Stimulated activated CD4-positive, alpha-beta T cell treated with anti-CD3 and anti-CD28 coated beads, Interleukin-2, amount 100 ng/mL, for 24 hours (primary cell): Measurements from ENCODE around the gene PLCD4.
A peak's percentile ranks its signal among the peaks of the same experiment; 100 is the strongest.

ENCODE experiments used
- DNase-seq, 2 donors: peaks; one replicate each; pipeline ENCODE4 v3.0.0-alpha.2; 2020

Gene PLCD4

DNA sequence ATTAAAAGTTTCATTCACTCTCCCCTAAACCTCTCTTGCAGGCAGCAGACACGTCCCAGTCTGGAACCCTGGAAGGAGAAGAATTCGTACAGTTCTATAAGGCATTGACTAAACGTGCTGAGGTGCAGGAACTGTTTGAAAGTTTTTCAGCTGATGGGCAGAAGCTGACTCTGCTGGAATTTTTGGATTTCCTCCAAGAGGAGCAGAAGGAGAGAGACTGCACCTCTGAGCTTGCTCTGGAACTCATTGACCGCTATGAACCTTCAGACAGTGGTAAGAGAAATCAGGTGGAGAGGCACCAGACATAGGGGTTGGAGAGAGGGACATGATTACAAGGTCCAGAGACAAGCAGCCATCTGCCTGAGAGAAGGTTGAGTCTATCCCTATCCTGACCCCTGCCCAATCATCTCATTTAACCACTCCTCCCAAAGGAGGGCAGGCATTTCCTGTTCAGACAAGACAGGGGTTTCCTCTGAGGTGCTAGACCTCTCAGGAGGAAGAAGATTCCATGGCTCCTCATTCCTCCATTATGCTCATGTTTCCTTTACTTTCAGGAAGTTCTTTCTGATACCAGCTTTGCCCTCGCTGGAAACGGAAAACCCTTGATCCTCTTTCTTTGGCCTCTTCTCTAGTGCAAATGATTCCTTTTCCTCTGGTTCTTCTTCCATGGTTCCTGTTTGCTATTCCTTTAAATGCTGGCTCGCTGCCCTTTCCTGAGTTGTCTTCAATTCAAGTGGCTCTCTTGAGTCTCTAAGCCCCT is 15.1 kb downstream of the PLCD4 start:
- no peak for DNase-seq

DNA sequence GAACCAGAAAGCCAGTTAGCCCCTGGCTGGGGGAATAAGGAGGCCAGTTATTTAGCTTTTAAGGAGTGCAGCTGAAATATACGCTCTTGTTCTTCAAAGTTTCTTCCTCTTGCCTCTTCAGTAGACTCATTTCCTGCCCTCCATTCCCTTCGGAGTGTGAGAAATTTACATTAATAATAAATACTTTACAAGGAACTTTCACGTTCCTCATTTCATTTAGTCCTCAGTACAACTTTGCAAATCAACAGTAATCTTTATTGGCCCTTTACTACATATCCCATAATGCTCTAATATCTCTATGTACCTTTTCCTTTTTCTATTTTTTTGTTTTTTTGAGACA is 15.6 kb downstream of the PLCD4 start:
- no peak for DNase-seq

DNA sequence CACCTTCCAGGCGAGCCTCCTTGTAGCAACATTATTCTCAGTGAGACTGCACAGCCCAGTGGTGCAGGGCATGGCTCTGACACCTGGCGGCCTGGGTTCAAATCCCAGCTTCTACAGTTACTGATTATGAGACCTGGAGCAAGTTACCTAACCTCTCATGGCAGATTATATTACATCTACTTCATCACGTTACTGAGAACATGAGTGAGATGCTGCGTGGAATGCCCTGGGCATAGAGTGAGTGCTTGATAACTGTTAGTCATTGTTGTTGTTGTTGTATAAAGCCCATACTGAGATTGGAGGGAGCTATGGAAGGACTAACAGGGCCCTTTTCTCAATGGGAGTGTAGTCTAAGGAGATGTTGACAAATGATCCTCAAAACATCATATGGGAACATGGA is 18.7 kb downstream of the PLCD4 start:
- DNase-seq, result no peak

DNA sequence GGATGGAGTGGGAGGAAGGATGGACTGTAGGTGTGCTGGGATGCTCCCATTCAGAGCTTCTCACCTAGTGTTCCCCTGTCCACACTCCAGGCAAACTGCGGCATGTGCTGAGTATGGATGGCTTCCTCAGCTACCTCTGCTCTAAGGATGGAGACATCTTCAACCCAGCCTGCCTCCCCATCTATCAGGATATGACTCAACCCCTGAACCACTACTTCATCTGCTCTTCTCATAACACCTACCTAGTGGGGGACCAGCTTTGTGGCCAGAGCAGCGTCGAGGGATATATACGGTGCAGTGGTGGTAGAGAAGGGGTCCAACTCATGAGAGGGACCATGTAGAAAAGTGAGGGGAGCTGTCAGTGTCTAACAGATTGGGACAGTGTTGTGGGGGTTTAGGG is 20.2 kb downstream of the PLCD4 start:
- no peak for DNase-seq

DNA sequence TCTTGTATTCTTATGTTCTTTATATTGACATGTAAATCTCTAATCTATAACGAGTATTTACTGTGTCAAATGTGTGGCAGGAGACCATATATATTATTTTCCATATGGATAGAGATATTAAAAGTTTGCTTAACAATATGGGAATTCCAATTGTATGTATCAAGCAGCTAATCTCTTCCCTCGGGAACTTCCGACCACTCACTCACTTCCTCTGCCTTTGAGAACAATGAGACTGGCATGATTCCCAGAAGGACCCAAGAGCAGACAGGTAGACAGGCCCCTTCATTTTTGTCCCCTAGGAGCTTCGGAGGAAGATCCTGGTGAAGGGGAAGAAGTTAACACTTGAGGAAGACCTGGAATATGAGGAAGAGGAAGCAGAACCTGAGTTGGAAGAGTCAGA is 24.1 kb downstream of the PLCD4 start:
- no peak for DNase-seq

DNA sequence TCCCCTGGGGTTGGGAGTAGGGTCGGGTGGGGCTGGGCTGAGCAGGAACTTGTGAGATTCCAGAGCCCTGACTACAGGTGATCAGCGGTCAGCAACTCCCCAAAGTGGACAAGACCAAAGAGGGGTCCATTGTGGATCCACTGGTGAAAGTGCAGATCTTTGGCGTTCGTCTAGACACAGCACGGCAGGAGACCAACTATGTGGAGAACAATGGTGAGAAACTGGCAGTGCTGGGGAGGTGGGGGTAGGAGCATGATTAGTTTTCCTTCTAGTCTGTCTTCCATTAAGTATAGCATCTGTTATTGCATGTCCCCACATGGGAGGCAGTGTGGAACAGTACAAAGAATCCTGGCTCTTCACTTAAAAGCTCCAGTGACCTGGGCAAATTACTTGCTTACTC is 28.0 kb downstream of the PLCD4 start:
- no peak for DNase-seq

DNA sequence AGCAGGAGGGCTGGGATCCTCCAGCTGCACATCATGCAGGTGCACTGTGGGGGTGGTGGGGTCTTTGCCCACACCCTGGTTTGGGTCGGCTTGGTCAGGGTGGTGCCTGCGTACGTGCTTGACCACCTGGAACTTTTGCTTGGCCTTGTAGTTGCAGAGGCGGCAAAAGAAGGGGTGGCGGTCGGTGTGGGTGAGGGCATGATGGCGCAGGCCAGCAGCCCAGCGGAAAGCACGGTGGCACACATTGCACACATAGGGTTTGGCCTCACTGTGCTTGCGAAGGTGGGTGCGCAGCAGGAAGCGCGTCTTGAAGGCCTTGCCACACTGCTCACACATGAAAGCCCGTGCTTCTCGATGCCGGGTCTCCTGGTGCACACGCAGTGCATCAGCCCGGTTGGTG is 30.7 kb downstream of the PLCD4 start:
- DNase-seq, result no peak

DNA sequence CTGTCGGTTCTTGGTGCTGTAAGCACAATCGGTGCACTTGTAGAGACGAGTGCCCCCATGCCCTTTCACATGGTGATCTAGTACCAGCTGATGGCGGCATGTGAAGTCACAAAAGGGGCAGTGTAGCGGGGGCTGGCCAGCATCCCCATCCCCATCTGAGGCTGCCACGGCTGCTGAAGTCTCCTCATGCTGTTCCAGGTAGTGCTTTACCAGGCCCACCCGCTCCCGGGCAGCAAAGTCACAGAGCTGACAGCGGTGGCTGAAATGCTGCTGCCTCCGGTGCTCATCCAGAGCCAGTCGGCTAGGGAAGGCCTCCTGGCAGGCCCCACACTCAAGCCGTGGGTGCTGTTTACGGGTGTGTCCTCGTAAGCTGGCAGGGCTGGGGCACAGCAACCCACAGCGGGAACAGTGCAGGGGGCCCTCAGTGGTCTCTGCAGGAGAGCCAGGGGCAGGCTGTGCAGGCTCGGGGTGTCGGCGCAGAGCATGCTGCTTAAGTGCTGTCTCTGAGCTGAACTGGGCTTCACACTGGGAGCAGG is 34.5 kb downstream of the PLCD4 start:
- no peak for DNase-seq

DNA sequence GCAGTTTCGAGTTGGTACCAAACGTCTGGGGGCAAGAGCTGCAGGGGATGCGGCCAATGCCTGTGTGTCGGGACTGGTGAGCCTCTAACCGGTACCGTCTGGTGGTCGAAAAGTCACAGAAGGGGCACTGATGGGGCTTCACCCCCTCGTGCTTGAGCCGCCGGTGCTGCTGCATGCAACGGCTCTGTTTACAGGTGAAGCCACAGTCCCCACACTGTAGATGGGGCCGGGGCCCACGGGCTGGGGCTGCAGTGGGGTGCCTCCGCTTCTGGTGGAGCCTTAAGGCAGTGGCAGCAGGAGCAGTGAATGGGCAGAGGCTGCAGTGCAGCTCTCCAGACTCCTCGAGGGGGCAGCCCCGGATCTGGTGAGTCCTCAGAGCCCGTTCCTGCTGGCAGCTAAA is 35.1 kb downstream of the PLCD4 start:
- no peak for DNase-seq

DNA sequence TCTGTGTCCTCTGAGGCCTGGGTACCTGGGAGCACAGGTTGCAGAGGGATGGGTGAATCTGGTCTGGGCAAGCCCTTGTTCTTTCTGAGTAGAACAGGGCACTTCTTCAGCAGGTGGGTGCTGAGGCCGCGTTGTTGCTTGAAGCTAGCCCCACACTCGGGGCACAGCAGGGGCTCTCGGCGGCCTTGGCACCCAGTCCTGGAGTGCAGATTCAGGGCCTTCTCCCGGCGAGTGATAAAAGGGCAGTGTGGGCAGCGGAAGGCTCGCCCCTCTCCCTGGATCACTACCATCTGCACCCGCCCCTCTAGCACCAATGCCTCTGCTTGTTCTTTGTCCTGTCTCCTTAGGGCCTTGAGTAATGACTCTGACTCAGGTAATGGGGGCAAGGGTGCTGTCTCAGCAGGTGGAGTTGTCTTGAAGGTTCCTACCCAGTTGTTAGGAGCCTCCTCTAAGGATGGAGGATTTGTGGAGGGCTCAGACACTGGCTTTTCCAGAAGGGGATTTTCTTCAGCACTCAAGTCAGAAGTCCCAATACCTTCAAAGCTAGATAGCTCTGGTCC is 36.1 kb downstream of the PLCD4 start:
- DNase-seq, result no peak

DNA sequence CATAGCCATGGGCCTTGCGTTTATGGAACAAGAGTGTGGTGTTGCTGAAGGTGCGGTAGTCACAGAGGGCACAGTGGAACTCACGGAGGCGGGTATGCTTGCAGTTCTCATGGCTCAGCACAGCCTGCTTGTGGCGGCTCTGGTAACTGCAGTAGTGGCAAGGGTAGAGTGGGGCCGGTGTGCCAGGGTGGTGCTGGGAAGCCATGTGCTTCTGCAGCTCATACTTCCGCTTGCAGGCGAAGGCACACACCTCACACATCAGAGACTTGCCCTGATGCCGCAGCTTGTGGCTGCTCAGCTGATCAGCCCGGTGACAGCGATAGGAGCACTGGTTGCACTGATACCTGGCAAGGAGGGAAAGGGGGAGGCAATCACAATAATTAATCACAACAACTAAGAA is 37.0 kb downstream of the PLCD4 start:
- DNase-seq, result no peak

DNA sequence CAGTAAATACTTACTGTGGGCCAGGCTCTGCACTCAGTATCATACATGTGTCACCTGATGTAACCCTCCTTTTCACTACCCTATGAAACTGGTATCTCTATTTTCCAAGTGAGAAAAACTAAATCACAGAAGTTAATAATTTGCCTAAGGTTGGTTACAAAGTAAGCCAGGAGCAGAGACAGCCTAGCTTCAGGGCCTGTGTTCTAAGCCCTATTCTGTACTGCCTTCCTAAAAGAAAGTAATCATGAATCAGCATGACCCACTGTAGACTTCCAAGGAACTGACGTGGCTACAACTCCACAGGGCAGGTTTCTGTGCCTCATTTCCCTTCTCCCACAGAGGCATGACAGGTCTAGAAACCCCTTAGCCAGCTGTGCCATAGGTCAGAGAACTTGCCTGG is 37.4 kb downstream of the PLCD4 start:
- DNase-seq, result no peak

DNA sequence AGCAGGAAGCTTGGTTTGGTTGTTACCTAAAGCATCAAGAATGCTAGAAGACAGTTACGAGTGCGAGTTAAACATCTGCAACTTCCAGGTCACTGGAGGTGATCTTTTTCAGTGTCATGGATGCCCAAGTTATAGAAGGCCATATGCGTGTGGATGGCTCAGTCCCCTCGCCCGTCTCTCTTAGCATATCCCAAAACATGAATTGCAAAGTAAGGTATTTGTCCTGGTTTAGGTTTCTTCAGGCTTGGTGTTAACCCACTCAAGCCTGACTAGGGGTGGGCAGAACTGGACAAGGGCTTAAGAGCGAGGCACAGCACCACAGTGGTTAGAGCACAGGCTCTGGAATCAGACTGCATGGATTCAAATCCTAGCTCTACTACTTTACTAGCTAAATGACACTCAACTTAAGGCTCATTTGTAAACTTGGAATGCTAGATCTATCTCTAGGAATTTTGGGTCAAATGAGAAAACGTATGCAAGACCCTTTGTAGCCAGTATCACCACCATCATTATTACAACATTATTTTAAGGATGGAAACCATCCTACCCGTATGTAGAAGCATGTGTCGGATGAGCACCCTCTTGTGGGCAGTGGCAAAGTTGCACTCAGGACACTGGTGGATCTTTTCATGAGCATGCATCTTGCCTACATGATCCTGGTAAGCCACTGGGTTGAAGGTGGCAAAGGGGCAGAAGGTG is 40.5 kb downstream of the PLCD4 start:
- peak; percentile 51 to 57 for DNase-seq

DNA sequence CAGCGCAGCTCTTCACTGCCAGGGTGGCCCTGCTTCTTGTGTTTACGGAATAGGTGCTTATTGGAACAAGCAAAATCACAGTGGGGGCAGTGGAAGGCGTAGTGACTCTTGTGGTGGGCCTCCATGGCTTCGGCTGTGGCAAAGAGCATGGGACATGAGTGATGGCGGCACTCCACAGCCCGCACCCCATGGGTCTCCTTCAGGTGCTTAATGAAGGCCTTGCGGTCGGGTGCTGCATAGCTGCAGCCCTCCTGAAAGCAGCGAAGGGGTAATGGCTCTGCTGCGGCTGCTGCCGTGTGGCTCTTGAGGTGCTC is 41.0 kb downstream of the PLCD4 start:
- DNase-seq, result no peak

DNA sequence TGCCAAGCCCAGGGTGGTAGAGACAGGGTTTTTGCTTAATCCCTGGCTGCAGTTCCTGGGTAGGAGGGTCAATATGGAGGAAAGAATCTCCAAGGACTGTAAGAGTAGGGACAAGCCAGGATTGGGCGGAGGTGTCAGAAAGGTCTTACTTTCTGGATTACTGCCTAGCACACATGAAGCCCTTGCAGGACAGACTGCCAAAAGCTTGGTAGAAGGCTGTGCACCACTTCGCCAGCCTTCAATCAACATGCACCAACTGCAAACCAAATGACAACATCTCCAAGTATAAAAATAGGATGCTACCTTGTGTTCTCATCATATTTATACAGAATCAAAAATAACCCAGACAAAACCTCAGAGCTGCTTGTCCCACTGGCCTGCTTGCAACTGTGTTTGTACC is 48.1 kb downstream of the PLCD4 start:
- DNase-seq, result no peak

DNA sequence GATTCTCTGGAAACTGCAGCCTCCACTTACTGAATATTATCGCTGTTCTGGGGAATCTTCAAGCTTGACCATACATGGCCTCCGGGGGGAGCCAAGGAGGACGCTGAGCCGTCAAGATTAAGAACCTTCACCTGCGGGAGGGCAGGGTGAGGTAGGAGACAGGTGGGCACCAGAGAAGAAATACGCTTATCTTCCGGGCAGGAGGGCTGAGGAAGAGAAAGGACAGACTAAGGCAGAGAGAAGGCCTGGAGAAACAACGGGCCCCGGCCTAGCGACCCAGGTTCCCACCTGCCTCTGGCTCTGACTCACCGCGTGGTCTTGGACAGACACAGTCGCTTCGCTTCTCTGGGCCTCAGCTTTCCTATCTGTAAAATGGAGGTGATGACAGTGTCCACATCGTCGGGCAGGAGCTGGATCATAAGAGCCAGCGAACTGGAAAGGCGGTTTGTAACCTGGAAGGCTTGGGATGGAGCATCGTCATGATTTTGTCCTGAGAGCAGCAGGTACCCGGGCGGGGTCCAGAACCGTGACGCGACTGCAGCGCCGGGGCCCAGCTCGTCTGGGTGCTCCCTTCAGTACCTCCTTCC is 51.1 kb downstream of the PLCD4 start:
- DNase-seq, result peak; percentile 41 to 61

DNA sequence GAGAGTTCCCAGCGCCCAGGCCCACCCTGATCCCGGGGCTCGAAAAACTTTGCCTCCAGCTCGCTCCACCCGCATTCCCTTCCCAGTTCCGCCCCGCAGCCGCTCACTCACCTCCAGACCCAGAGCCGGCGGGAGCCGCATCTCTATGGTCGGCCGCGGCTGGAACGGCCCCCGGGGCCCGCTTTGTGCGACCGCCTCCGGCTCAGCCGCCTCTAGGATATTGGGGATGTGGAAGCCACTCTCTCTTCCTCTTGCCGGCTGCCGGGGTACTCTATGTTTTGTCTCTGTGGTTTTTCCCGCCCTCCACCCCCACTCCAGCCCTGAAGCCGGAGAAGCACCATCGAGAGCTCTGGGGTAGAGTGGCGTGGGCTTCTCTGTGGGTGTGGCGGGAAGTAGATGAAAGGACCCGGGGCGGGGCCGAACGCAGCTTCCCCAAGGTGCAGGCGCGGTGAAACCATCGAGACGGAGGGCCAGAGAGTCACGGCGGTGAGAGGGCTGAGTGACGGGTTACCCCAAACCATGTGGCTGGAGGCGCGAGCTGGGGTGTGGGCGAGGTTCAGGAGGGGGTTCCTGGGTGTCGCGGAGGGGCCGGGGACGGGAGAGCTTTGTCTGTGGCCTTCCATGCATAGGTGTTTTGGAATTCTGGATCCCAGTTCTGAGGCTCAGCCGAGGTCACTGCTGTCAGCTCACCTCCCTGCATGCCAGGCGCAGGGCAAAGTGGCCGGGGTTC is 51.7 kb downstream of the PLCD4 start, which contains the start of the genes BCS1L and ZNF142:
BCS1L (plus strand) TSS at position 426 of the 730 bp plus-strand sequence. CDS start 1,305 bp downstream, outside the sequence.
ZNF142 (minus strand) TSS at position 366 of the 730 bp plus-strand sequence. CDS start 3,194 bp downstream, outside the sequence.
- peak; percentile 97 for DNase-seq

DNA sequence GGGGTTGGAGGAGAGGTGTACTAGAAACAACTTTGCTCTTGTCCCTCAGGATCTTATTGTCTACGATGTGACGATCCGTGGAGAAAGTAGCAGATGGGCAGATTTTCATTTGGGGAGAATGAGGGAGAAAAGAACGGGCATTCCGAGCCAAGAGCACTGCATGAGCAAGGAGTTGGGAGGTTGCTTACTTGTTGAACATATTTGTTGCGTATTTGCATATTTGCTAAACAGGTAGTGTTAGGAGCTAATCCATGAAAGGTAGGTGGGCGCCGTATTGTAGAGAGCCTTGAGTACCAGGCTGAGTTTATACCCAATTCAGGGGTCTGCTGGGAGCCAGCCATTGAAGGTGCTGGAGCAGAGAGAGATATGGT is 52.3 kb downstream of the PLCD4 start:
- DNase-seq, result no peak

DNA sequence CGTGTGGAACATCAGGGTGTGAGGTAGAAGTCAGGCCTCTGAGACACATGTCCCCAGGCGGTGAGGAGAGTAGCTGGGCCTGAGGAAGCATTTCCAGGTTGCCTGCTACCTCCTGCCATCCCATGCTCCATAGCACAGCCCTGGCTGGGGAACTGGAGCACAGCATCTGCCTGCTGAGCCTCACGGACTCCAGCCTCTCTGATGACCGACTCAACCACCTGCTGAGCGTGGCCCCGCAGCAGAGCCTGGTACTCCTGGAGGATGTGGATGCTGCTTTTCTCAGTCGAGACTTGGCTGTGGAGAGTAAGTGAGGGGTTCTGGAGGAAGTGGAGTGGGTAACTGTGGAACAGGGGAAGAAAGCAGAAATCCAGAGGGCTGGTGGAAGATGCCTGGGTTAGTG is 54.7 kb downstream of the PLCD4 start:
- no peak for DNase-seq

DNA sequence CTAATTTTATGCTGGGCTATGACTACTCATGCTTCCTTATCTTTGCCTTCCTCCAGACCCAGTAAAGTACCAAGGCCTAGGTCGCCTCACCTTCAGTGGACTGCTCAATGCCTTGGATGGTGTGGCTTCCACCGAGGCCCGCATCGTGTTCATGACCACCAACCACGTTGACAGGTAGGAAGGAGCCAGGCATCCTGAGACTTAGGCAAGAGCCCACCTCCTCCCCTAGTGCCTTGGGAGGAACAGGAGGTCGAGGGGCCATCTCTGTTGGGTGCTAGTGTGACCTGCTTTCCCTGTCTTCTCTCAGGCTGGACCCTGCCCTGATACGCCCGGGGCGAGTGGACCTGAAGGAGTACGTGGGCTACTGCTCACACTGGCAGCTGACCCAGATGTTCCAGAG is 55.1 kb downstream of the PLCD4 start:
- no peak for DNase-seq

DNA sequence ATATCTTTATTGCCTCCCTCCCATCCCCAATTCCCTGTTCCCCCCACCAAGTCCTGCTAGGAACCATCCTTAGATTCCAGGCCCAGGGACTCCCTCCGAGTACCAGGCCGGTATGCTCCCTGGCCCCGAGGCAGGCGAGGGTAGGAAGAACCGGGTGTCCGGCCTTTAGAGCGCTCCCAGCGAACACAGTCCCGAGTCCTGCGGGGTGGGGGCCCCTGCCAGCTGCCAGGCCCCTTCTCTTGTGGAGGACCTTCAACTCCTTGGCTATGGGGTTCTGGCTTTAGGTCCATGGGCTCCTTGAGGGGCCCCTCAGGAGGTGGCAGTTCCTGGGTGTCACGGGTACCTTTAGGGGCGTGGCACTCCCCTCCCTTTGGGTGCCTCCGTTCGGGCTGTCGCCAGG is 56.2 kb downstream of the PLCD4 start:
- no peak for DNase-seq

DNA sequence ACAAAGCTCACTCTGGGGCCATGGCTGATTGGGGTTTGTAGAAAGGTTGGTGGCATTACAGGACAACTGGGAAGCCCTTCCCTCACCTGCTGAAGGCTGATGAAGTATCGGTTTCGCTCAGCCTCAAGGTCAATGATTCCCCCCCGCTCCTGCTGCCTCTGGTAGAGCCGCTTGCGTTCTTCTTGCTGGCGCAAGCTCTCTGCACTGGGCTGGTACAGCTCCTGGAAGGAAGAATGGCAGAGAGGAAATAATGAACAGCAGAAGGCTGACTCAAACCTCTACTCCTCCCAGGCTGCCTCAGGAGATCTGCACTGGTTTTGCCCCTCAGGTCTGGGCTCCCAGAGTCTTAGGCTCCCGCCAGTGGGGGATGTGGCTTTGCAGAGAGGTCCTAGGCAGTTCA is 57.0 kb downstream of the PLCD4 start:
- DNase-seq, result no peak

DNA sequence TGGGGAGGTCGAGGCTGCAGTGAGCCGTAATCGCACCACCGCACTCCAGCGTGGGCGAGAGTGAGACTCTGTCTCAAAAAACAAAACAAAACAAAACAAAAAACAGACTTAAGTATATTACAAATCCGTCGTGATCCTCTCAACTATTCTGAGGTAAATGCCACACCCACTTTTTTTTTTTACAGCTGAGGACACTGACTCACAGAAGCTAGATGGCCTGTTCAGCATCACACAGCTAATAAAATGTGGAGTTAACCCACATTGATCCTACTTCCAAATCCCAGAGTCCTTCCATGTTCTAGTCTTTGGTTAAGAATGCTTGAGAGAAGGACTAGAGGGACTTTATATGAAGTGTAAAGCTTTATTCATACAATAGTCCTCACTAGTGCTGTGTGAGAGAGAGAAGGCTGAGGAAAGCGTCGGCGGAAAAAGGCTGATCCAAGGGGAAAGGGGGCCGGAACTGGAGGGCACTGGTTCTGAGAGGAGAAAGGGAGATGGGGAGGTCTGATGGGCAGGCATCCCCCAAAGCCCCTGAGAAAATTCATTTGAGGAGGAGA is 63.5 kb downstream of the PLCD4 start:
- no peak for DNase-seq
